Measurements from ENCODE around the gene IL15RA.
"Not testable (repeated sequence)": the region's sequence is repeated elsewhere in the genome, so short reads cannot be mapped to it uniquely, and the experiment has no call there.

IL15RA gene

GRCh38 chr10:5970527-5970926 lies 6.8 kb downstream of the IL15RA start:
- DNase-seq (ENCODE audit: low read depth, low spot score) = no peak

- DNase-seq (ENCODE audit: low read depth, low spot score) = no peak
These were observed 7.3 kb downstream of the IL15RA start for GRCh38 chr10:5970066-5970465.

- DNase-seq (ENCODE audit: low read depth, low spot score) = no peak
These were observed 8.5 kb downstream of the IL15RA start for GRCh38 chr10:5968681-5969453.

- no peak for DNase-seq (ENCODE audit: low read depth, low spot score)
These were observed 9.2 kb downstream of the IL15RA start for GRCh38 chr10:5968037-5968680.

GRCh38 chr10:5965266-5965665 lies 12.1 kb downstream of the IL15RA start:
- no peak for DNase-seq (ENCODE audit: low read depth, low spot score)

GRCh38 chr10:5964736-5965135 lies 12.6 kb downstream of the IL15RA start:
- no peak for DNase-seq (ENCODE audit: low read depth, low spot score)

- no peak for DNase-seq (ENCODE audit: low read depth, low spot score)
These were observed 13.8 kb downstream of the IL15RA start for GRCh38 chr10:5963591-5963990.

- DNase-seq (ENCODE audit: low read depth, low spot score) = no peak
These were observed 14.3 kb downstream of the IL15RA start for GRCh38 chr10:5963071-5963470.

- DNase-seq (ENCODE audit: low read depth, low spot score) = not testable (repeated sequence)
These were observed 14.9 kb downstream of the IL15RA start for GRCh38 chr10:5962358-5962940.

- DNase-seq (ENCODE audit: low read depth, low spot score) = no peak
These were observed 15.8 kb downstream of the IL15RA start for GRCh38 chr10:5961405-5962100.

GRCh38 chr10:5960973-5961275 lies 16.4 kb downstream of the IL15RA start:
- not testable (repeated sequence) for DNase-seq (ENCODE audit: low read depth, low spot score)

- DNase-seq (ENCODE audit: low read depth, low spot score) = no peak
These were observed 17.0 kb downstream of the IL15RA start for GRCh38 chr10:5960070-5960972.

- no peak for DNase-seq (ENCODE audit: low read depth, low spot score)
These were observed 17.7 kb downstream of the IL15RA start for GRCh38 chr10:5959581-5960069.

- DNase-seq (ENCODE audit: low read depth, low spot score) = no peak
These were observed 18.2 kb downstream of the IL15RA start for GRCh38 chr10:5959142-5959541.

- DNase-seq (ENCODE audit: low read depth, low spot score) = no peak
These were observed 18.7 kb downstream of the IL15RA start for GRCh38 chr10:5958675-5959074.

- DNase-seq (ENCODE audit: low read depth, low spot score) = no peak
These were observed 19.3 kb downstream of the IL15RA start for GRCh38 chr10:5958077-5958476.

GRCh38 chr10:5956146-5956936 lies 21.0 kb downstream of the IL15RA start:
- DNase-seq (ENCODE audit: low read depth, low spot score) = no peak

GRCh38 chr10:5953676-5954075 lies 23.7 kb downstream of the IL15RA start:
- no peak for DNase-seq (ENCODE audit: low read depth, low spot score)

GRCh38 chr10:5952731-5953385 lies 24.5 kb downstream of the IL15RA start:
- DNase-seq (ENCODE audit: low read depth, low spot score) = no peak

Data from smooth muscle cell of the brain vasculature (primary cell).